Osteoblast (primary cell): ENCODE data around the gene DMAC2. TPM values are rescaled to one million over a fixed set of nuclear protein-coding genes. Genes with fewer than 3 reads are reported as not detected.
A peak's percentile ranks its signal among the peaks of the same experiment; 100 is the strongest.

Source experiments
- DNase-seq: peaks from one replicate; pipeline ENCODE4 v3.0.0; 2011; ENCODE audit warnings: low spot score, mixed read lengths; ENCODE audit not compliant: insufficient read length; ENCODE audit errors: missing footprints
- H2AFZ ChIP-seq: 2 replicates; pipeline ENCODE4 v1.6.0; 2011; ENCODE audit warnings: mild to moderate bottlenecking, low read length
- H3K27ac ChIP-seq: 2 replicates; pipeline ENCODE4 v1.5.1; 2011; ENCODE audit warnings: mild to moderate bottlenecking, low read depth, low read length, moderate library complexity
- H3K27me3 ChIP-seq: 2 replicates; pipeline ENCODE4 v1.6.0; 2012; ENCODE audit warnings: mild to moderate bottlenecking, control low read depth, inconsistent platforms, low read length, moderate library complexity; ENCODE audit not compliant: insufficient read depth
- H3K36me3 ChIP-seq: 2 replicates; pipeline ENCODE4 v1.5.1; 2011; ENCODE audit warnings: mild to moderate bottlenecking, low read length, control low read depth, moderate library complexity; ENCODE audit not compliant: insufficient read depth
- H3K4me1 ChIP-seq: 2 replicates; pipeline ENCODE4 v1.5.1; 2011; ENCODE audit warnings: mild to moderate bottlenecking, low read length, control low read depth, moderate library complexity; ENCODE audit not compliant: insufficient read depth
- H3K4me2 ChIP-seq: 2 replicates; pipeline ENCODE4 v1.6.0; 2011; ENCODE audit warnings: mild to moderate bottlenecking, low read length; ENCODE audit not compliant: insufficient read depth
- H3K4me3 ChIP-seq: fragments of 200-600 bp; sonication (generic); 3 replicates; pipeline ENCODE4 v1.5.1; 2012; ENCODE audit warnings: mild to moderate bottlenecking, low read length, inconsistent platforms; ENCODE audit not compliant: insufficient read depth
- H3K79me2 ChIP-seq: 2 replicates; pipeline ENCODE4 v1.6.0; 2012; ENCODE audit warnings: mild to moderate bottlenecking, low read length, control low read depth, inconsistent platforms; ENCODE audit not compliant: insufficient read depth
- H3K9me3 ChIP-seq: 2 replicates; pipeline ENCODE4 v1.5.1; 2011; ENCODE audit warnings: low read depth, low read length, control low read depth
- H4K20me1 ChIP-seq: 2 replicates; pipeline ENCODE4 v1.6.0; 2012; ENCODE audit warnings: mild to moderate bottlenecking, low read length, control low read depth; ENCODE audit not compliant: insufficient read depth
- CTCF ChIP-seq: IDR thresholded peaks from 2 replicates; pipeline ENCODE4 v1.5.1; 2011; ENCODE audit warnings: mild to moderate bottlenecking, low read depth, low read length, moderate library complexity; ENCODE audit errors: extremely low read depth
- total RNA-seq: library from RNA; depleted of rRNA; stranded (reverse); fragments of >200 nt; gene quantifications from 2 replicates; pipeline ENCODE4 v1.2.3, GENCODE V29; 2012

The DMAC2 gene
- total RNA-seq, 1 donor: 30.0 TPM

GRCh38 chr19:41431426-41432386, 8.0 kb downstream of the DMAC2 start:
- Histone ChIP-seq H3K36me3 (peaks cover 15% of the 10 kb centered on the region), H3K4me3 (no peak overlapping the region), H3K4me2 (no peak overlapping the region), H3K4me1 (peaks cover 4% of the 10 kb centered on the region), H3K79me2 (no peaks in the 10 kb centered on the region), H3K9me3 (no peaks in the 10 kb centered on the region), H2AFZ (no peak overlapping the region), H3K27ac (no peak overlapping the region), H4K20me1 (peaks cover 7% of the 10 kb centered on the region), H3K27me3 (no peaks in the 10 kb centered on the region)
- peak; percentile 43 for TF ChIP-seq CTCF
- DNase-seq: peak; percentile 90

- Histone ChIP-seq H3K4me1 (peaks cover 4% of the 10 kb centered on the region), H3K9me3 (no peaks in the 10 kb centered on the region), H3K4me3 (no peak overlapping the region), H3K4me2 (no peak overlapping the region), H2AFZ (no peak overlapping the region), H3K27me3 (no peaks in the 10 kb centered on the region), H3K27ac (no peak overlapping the region), H3K79me2 (no peaks in the 10 kb centered on the region), H3K36me3 (peaks cover 11% of the 10 kb centered on the region), H4K20me1 (peaks cover 7% of the 10 kb centered on the region)
- peak; percentile 65 for DNase-seq
- TF ChIP-seq CTCF: no peak
Observed at GRCh38 chr19:41430922-41431321, 8.8 kb downstream of the DMAC2 start.

DNA sequence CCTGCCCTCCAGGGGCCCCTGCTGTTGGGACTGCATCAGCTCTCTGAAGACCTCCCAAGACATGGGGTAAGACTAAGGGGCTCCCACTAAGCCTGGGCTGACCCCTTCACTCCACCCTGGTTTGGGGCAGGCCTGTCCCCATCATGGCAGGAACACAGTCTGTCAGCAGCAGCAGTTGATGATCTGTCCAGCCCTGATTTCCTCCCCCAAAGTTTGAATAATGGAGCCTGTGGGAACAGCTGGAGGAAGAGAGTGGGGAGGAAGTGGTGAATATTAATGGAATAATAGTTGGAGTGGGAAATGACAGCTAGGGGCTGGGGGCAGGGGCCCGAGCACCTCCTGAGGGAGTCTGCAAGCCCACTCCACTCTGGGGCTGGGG, 11.2 kb downstream of the DMAC2 start:
- Histone ChIP-seq H2AFZ (no peak overlapping the region), H3K4me2 (no peak overlapping the region), H3K27ac (no peak overlapping the region), H3K36me3 (peaks cover 11% of the 10 kb centered on the region), H3K4me3 (no peak overlapping the region), H3K27me3 (no peaks in the 10 kb centered on the region), H4K20me1 (peaks cover 7% of the 10 kb centered on the region), H3K4me1 (peaks cover 4% of the 10 kb centered on the region), H3K9me3 (no peaks in the 10 kb centered on the region), H3K79me2 (no peaks in the 10 kb centered on the region)
- no peak for TF ChIP-seq CTCF
- DNase-seq: peak; percentile 76

DNA sequence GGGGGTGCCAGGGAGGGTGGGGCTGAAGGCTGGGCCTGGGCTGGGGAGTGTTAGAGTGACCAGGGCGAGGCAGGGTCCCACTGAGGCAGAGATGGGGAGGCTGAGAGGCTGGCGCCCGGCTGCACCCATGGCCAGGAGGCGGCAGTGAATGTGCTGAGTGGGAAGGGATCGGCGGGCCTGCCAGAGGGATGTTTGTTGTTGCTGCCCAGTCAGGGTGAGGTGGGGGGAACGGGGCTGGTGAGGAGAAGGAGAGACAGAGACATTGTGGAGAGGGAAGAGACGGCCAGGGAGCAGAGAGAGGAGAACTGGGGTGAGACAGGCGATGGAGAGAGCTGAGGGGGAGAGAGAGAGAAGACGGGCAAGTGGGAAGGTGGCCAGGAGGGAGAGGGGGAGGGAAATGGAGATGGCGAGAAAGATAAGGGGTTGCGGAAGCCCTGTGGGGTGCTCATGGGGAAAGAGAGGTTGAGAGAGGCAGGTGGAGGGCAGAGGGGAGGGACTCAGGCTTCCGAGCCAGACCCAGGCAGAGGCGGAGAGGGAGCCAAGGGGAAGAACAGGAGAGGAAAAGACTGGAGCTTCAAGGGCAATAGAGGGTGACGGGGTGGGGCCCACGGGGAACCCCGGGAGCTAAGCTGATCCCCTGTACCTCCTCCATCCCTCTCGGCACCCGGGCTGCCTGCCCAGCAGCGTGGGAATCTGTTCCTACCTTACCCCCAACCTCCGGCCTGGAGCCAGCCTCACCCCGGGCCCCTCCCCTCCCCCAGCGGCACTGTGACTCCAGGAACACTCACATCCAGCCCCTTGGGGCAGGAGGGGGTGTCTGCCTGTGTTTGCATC, 11.8 kb downstream of the DMAC2 start:
- peak overlapping the region; percentile 55 for H3K4me2 ChIP-seq
- TF ChIP-seq CTCF: no peak
- no peak overlapping the region for H2AFZ ChIP-seq
- peak; percentile 87 for DNase-seq
- H3K4me3 ChIP-seq: no peak overlapping the region
- no peaks in the 10 kb centered on the region for H3K27me3 ChIP-seq
- H3K9me3 ChIP-seq: no peaks in the 10 kb centered on the region
- H4K20me1 ChIP-seq: peaks cover 7% of the 10 kb centered on the region
- no peaks in the 10 kb centered on the region for H3K79me2 ChIP-seq
- no peak overlapping the region for H3K27ac ChIP-seq
- peaks cover 12% of the 10 kb centered on the region for H3K36me3 ChIP-seq
- H3K4me1 ChIP-seq: peaks cover 4% of the 10 kb centered on the region
